ENCODE data around the gene PABPN1L. TPM values are rescaled to one million over a fixed set of nuclear protein-coding genes. Genes with fewer than 3 reads are reported as not detected.

The PABPN1L gene
- total and polyA plus RNA-seq, 2 experiments from 2014 or later: not detected

DNA sequence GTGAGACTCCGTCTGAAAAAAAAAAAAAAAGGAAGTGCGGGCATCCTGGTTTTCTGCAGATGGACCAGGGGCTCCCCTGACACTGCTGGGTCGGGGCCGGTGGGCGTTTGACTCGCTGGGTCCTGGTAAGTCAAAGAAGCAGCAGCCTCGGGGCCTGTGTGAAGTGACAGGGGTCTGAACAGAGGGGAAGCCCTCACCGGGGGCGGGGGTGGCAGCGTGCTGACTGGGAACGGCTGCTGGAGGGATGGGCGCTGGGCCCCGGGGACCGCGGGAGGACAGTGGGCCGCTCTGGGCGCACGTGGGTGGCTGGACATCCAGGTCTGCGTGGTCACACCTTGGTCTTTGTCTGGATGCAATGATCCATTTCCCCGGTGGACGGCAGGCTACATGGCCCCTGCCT lies 17.9 kb downstream of the PABPN1L start (continued):
- TF ChIP-seq, protein P1, sequence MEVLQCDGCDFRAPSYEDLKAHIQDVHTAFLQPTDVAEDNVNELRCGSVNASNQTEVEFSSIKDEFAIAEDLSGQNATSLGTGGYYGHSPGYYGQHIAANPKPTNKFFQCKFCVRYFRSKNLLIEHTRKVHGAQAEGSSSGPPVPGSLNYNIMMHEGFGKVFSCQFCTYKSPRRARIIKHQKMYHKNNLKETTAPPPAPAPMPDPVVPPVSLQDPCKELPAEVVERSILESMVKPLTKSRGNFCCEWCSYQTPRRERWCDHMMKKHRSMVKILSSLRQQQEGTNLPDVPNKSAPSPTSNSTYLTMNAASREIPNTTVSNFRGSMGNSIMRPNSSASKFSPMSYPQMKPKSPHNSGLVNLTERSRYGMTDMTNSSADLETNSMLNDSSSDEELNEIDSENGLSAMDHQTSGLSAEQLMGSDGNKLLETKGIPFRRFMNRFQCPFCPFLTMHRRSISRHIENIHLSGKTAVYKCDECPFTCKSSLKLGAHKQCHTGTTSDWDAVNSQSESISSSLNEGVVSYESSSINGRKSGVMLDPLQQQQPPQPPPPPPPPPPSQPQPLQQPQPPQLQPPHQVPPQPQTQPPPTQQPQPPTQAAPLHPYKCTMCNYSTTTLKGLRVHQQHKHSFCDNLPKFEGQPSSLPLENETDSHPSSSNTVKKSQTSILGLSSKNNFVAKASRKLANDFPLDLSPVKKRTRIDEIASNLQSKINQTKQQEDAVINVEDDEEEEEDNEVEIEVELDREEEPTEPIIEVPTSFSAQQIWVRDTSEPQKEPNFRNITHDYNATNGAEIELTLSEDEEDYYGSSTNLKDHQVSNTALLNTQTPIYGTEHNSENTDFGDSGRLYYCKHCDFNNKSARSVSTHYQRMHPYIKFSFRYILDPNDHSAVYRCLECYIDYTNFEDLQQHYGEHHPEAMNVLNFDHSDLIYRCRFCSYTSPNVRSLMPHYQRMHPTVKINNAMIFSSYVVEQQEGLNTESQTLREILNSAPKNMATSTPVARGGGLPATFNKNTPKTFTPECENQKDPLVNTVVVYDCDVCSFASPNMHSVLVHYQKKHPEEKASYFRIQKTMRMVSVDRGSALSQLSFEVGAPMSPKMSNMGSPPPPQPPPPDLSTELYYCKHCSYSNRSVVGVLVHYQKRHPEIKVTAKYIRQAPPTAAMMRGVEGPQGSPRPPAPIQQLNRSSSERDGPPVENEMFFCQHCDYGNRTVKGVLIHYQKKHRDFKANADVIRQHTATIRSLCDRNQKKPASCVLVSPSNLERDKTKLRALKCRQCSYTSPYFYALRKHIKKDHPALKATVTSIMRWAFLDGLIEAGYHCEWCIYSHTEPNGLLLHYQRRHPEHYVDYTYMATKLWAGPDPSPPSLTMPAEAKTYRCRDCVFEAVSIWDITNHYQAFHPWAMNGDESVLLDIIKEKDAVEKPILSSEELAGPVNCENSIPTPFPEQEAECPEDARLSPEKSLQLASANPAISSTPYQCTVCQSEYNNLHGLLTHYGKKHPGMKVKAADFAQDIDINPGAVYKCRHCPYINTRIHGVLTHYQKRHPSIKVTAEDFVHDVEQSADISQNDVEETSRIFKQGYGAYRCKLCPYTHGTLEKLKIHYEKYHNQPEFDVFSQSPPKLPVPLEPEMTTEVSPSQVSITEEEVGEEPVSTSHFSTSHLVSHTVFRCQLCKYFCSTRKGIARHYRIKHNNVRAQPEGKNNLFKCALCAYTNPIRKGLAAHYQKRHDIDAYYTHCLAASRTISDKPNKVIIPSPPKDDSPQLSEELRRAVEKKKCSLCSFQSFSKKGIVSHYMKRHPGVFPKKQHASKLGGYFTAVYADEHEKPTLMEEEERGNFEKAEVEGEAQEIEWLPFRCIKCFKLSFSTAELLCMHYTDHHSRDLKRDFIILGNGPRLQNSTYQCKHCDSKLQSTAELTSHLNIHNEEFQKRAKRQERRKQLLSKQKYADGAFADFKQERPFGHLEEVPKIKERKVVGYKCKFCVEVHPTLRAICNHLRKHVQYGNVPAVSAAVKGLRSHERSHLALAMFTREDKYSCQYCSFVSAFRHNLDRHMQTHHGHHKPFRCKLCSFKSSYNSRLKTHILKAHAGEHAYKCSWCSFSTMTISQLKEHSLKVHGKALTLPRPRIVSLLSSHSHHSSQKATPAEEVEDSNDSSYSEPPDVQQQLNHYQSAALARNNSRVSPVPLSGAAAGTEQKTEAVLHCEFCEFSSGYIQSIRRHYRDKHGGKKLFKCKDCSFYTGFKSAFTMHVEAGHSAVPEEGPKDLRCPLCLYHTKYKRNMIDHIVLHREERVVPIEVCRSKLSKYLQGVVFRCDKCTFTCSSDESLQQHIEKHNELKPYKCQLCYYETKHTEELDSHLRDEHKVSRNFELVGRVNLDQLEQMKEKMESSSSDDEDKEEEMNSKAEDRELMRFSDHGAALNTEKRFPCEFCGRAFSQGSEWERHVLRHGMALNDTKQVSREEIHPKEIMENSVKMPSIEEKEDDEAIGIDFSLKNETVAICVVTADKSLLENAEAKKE (CRISPR knock-in tag; IDR thresholded peaks at IDR 0.05): no peak
- TF ChIP-seq, protein P2, sequence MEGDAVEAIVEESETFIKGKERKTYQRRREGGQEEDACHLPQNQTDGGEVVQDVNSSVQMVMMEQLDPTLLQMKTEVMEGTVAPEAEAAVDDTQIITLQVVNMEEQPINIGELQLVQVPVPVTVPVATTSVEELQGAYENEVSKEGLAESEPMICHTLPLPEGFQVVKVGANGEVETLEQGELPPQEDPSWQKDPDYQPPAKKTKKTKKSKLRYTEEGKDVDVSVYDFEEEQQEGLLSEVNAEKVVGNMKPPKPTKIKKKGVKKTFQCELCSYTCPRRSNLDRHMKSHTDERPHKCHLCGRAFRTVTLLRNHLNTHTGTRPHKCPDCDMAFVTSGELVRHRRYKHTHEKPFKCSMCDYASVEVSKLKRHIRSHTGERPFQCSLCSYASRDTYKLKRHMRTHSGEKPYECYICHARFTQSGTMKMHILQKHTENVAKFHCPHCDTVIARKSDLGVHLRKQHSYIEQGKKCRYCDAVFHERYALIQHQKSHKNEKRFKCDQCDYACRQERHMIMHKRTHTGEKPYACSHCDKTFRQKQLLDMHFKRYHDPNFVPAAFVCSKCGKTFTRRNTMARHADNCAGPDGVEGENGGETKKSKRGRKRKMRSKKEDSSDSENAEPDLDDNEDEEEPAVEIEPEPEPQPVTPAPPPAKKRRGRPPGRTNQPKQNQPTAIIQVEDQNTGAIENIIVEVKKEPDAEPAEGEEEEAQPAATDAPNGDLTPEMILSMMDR (conservative IDR thresholded peaks at IDR 0.05; ENCODE audit: low read depth in 2 of 2): no peak

DNA sequence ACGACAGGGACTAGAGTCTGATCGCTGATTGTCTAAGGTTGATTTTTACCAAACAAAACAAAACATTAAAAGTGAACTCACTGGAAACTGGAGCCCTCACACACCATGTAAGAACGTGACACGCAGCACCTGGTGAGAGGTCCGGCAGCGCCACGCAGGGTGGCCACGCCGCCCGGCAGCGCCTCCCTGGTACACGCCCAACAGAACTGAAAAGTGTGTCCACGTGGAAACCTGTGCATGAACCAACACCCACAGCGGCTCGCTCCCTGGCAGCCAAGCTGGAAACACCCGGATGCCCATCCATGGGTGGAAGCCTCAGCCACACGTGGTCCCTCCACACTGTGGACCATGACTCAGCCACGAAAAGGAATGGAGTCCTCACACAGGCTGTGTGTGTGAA lies 18.8 kb downstream of the PABPN1L start:
- Mint-ChIP-seq H3K4me1 (0 out of 3 replicates have a peak, but pooled peaks cover 3% of the 10 kb centered on the region), H3K4me3 (no peak overlapping the region), H3K27ac (no peak overlapping the region), H3K27me3 (ENCODE audit: insufficient read depth, low read depth, poor library complexity) (peaks cover 7% of the 10 kb centered on the region), H3K36me3 (ENCODE audit: low read depth) (peaks cover 24% of the 10 kb centered on the region), H3K9me3 (peaks cover 11% of the 10 kb centered on the region; the same call in 1 of the 3 replicates)
- H3K4me3 ChIP-seq: no peak overlapping the region
- ATAC-seq (no peak), DNase-seq (ENCODE audit: low spot score) (no peak)
- H3K36me3 ChIP-seq (ENCODE audit: insufficient read depth): no peaks in the 10 kb centered on the region
- no peaks in the 10 kb centered on the region for H4K20me1 ChIP-seq (replicated peaks; ENCODE audit: insufficient read depth)
- H3F3A ChIP-seq (replicated peaks; ENCODE audit: low read depth): no peaks in the 10 kb centered on the region
- no peak overlapping the region for H2AFZ ChIP-seq
- no peak overlapping the region for H3K27ac ChIP-seq (ENCODE audit: low read depth)
- H3K9me2 ChIP-seq (ENCODE audit: insufficient read depth): no peaks in the 10 kb centered on the region
- H3K27me3 ChIP-seq (ENCODE audit: insufficient read depth): no peaks in the 10 kb centered on the region
- no peak overlapping the region for H3K4me2 ChIP-seq
- H3K79me2 ChIP-seq (replicated peaks; ENCODE audit: insufficient read depth): no peaks in the 10 kb centered on the region
- H3K4me1 ChIP-seq (ENCODE audit: insufficient read depth): no peaks in the 10 kb centered on the region
- TF ChIP-seq ZNF114 (CRISPR knock-in tag; IDR thresholded peaks at IDR 0.05): no peak
- TF ChIP-seq EZH2 (IDR thresholded peaks at IDR 0.05; ENCODE audit: low read depth, unreplicated experiment): no peak
- TF ChIP-seq NANOG (IDR thresholded peaks at IDR 0.05; ENCODE audit: borderline replicate concordance): no peak
- TF ChIP-seq POLR2AphosphoS5 (IDR thresholded peaks at IDR 0.05; ENCODE audit: low read depth): no peak
- no peak for TF ChIP-seq ZNF331 (CRISPR knock-in tag; IDR thresholded peaks at IDR 0.05; ENCODE audit: low read depth)
- TF ChIP-seq, protein P1 (CRISPR knock-in tag; IDR thresholded peaks at IDR 0.05): no peak
- no peak for TF ChIP-seq JUNB (IDR thresholded peaks at IDR 0.05; ENCODE audit: unreplicated experiment)
- no peak for TF ChIP-seq STAT1 (IDR thresholded peaks at IDR 0.05; ENCODE audit: unreplicated experiment)

Measured in GM23338 (cell line).